EL (cell line): ENCODE measurements around the gene GMEB2.
A peak's percentile ranks its signal among the peaks of the same experiment; 100 is the strongest.
"Not testable (repeated sequence)": the region's sequence is repeated elsewhere in the genome, so short reads cannot be mapped to it uniquely, and the experiment has no call there.

Source experiments
- DNase-seq: peaks from one replicate; pipeline ENCODE4 v3.0.0-alpha.2; 2016

GMEB2 gene

DNA sequence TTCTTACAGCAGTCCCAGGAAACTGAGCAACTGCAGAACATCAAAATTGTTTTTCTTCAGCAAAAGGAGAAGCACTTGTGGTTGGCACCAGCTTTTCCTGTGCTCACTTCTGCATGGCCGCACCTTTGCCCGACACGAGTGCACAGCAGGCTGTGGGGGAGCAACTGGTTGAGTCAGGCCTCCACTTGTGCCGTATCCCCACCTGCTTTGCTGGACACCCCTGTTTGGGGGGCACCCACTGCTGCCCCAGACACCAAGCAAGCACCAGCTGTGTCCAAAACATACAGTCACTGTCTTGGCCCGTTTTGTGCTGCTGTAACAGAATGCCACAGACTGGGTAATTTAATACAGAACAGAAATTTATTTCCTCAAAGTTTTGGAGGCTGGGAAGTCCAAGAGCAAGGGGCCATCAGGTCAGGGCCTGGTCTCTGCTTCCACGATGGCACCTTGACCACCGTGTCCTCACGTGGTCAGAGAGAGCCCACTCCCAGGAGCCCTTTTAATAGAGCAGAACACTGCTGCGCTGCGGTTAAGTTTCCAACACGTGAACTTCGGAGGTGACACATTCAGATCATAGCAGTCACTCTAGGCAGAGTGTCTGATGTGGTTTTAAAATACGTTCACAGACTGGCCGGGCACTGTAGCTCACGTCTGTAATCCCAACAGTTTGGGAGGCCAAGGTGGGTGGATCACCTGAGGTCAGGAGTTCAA is 8.7 kb upstream of the GMEB2 start:
- no peak for DNase-seq

DNA sequence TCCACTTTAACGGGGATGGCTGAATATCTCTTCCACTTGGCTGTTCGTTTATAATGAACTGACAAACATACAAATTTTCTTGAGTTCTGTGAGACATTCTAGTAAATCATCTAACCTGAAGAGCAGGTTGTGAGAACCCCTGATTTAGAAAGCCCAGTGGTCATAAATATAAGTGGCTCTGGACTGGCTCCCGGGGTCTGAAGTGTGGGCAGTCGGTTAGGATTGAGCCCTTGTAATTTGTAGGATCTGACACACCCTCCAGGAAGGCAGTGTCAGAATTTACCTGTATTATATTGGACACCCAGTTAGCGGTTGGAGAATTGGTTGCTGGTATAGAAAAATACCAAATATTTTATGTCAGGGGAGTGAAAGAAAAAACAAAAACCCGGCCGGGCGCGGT is 6.8 kb upstream of the GMEB2 start:
- DNase-seq = no peak

DNA sequence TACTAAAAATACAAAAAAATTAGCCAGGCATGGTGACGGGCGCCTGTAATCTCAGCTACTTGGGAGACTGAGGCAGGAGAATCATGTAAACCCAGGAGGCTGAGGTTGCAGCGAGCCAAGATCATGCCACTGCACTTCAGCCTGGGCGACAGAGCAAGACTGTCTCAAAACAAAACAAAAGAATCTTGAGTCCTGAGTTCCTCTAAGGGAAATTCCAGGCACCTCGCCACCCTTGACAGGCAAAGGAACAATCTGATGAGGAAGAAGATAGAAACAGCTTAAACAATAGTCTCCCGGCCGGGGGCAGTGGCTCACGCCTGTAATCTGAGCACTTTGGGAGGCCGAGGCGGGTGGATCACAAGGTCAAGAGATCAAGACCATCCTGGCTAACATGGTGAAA is 4.5 kb upstream of the GMEB2 start:
- not testable (repeated sequence) for DNase-seq

DNA sequence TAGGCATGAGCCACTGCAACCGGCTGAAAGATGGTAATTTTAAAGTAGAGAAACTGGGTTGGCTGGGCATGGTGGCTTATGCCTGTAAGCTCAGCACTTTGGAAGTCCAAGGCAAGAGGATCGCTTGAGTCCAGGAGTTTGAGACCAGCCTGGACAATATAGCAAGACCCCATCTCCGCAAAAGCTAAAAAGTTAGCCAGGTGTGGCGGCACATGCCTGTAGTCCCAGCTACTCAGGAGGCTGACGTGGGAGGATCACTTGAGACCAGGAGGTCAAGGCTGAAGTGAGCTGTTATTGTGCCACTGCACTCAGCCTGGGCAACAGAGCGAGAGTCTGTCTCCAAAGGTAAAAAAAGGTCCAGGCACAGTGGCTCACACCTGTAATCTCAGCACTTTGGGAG is 4.1 kb upstream of the GMEB2 start:
- DNase-seq = not testable (repeated sequence)

DNA sequence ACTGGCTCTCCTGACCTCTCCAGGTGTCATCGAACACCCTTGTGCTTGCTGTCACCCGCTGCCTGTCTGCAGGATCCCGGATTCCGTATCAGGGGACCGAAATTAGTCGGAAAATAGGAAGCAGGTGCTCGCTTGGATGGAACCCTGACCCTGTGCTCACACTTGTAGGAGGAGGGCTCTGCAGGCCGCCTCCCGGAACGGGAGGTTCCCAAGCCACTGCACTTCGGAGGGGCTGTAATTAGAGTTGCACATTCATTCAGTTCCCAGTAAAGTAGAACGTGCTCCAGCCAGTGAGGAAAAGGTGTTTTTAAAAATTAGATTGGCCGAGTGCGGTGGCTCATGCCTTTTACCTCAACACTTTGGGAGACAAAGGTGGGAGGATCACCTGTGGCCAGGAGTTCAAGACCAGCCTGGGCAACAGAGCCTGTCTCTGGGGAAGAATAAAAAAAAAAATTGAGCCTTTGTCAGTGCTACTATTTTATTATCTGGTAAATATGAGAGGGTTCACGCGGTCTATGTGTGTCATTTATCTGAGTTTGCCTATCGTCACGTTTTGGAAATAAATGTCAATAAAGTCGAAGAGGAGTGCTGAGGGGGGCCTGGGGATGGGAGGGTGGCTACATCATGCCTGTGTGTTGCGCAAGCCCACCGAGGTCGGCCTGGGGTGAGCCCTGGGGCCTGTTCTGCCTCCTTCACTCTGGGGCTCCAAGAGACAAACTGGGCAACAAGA is 1.5 kb upstream of the GMEB2 start:
- DNase-seq = peak; percentile 74

DNA sequence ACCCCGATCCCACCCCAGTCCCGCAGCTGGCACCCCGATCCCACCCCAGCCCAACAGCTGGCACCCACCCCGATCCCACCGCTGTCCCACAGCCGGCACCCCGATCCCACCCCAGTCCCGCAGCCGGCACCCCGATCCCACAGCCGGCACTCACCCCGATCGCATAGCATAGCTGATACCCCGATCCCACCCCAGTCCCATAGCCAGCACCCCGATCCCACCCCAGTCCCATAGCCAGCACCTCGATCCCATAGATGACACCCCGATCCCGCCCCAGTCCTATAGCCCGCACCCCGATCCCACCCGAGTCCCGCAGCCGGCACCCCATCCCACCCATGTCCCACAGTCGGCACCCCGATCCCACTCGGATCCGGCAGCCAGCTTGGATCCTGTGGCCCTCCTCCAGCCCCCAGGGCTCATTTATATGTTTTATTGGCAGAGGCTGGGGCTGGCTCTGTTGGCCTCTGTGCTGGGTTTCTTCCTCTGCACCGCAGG is 897 bp upstream of the GMEB2 start:
- no peak for DNase-seq

DNA sequence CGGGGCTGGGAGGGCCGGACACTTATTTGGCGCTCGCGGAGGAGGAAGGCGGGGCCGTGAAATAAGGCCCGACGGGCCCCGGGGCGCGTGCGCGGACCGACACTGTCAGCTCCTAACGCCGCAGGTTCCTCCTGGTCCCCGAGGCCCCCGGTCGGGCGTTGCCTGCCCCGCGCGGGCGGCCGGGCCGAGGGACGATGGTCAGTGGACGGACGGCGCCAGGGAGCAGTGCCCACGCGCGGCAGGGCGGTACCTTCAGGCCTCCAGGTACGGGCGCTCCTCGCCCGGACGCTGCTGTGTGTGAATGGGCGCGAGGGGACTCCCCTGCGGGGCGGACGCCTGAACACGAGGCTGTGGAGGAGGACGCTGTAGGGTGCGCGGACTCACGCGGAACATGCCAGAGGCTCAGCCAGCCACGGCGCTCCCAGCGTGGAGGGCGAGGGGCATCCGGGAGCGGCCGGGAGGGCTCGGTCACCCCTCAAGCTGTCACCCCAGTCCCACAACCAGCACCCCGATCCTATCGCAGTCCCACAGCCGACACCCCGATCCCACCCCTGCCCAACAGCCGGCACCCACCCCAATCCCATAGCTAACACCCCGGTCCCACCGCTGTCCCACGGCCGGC is 339 bp upstream of the GMEB2 start:
- peak; percentile 94 for DNase-seq

DNA sequence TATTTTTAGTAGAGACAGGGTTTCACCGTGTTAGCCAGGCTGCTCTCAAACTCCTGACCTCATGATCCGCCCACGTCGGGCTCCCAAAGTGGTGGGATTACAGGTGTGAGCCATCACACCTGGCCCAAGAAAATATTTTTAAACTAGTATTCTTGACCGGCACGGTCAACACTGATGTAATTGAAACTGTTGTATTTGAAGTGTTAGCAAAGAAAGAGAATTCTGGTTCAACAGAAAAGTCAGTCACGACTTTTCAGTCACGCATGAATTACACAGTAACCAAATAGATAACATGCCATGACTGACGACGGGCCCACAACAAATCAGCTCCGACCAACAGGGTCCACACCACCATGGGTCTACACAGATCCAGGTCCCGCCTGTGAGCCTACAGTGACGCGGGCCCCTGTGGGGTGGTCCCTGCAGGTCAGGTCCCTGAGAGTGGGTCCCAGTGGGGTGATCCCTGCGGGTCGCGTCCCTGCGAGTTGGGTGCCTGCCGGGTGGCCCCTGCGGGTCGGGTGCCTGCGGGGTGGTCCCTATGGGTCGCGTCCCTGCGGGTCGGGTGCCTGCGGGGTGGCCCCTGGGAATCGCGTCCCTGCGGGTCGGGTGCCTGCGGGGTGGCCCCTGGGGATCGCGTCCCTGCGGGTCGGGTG is 1.0 kb downstream of the GMEB2 start:
- peak; percentile 25 for DNase-seq

DNA sequence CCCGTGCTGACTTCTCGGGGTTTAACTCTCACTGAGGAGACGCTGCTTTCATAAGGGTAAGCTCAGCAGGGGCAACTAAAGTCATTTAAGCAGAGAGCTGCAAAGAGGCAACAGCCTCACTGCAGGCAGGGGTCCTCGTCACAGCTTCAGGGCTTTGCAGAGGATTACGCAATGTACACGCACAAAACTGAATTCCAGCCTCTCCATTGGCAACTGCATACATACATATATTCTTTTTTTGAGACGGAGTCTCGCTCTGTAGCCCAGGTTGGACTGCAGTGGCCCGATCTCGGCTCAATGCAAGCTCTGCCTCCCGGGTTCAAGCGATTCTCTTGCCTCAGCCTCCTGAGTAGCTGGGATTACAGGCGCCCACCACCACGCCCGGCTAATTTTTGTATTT is 2.4 kb downstream of the GMEB2 start:
- peak; percentile 18 for DNase-seq

DNA sequence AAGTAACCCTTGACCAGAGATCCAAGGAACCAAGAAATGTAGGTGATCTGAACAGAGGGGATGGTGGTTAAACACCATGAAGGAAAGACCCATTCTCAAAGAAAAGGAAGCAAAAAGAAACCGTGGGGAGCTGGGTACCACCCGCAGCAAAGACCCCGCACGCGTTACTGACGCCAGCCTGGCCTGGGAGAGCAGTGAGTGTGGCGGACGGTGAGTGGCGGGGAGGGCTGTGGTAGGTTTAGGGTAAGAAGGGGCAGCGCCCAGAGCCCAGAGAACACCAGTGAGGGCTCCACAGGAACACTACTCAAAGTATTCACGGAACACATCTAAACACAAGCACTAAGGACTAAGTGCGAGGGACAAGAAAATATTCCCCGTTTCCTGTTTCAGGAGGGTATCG is 4.2 kb downstream of the GMEB2 start:
- DNase-seq = no peak

DNA sequence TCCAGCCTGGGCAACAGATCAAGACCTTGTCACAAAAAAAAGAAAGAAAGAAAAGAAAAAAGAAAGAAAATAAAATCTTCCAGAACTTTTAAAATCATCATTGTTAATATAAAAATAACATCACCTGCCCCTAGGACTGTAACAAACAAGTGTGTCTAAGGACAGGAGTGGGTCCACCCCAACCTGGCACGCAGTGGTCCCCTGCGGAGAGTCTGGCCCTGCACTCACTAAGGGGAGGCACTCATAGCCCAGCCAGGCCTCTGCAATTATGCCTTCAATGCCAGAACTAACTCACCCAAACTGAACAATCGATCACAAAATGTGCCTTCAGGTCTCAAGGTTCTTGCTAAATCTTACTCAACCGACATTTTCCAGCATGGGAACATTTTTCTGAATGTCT is 4.8 kb downstream of the GMEB2 start:
- DNase-seq = no peak

DNA sequence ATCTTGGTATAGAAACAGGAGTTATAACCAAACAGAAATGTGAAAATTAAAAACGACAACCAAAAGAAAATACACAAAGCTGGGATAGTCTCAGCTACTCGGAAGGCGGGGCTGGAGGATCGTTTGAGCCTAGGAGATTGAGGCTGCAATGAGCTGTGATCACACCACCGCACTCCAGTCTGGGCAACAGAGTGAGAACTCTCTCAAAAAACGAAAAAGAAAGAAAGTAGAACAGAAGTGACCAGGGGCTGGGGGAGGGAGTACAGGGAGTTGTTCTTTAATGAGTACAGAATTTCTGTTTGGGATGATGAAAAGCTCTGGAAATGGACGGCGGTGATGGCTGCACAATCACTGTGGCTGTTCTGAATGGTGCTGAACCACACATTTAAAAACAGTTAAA is 5.9 kb downstream of the GMEB2 start:
- no peak for DNase-seq

DNA sequence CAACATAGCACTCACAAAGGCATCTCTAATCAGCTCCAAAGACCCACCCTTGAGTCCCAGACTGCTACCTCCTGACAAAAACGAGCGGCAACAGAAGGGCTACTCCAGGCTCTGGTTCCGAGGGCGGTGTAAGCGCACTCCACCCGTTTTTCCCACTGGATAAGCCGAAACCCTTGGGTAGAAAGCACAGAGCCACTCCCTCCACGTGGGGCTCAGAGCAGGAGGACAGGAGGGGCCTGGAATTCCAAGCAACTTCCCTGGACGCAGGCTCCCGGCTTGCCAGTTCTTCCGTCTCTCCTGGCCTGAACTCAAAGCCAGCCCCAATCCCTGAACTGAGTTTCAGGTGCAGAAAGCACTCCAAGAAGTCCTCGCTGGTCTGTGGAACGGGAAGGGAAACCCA is 7.4 kb downstream of the GMEB2 start:
- no peak for DNase-seq

DNA sequence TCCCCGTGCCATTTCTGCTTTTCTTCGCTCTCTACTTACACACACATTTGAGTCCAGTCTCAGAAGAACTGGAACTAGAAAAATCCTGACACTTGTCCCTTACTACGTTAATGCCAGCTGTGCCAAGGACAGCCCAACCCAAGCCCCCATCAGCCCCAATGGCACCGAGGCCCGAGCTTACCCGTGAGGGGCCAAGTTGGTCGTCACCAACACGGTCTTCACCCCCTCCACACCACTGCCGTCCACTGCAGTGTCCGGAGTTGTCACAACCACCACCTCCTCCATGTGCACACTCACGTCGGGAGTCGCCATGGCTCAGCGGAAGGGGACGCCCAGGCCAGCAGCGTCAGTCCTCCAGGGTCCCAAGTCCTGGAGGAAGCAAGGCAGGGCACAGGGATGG is 7.8 kb downstream of the GMEB2 start:
- no peak for DNase-seq

DNA sequence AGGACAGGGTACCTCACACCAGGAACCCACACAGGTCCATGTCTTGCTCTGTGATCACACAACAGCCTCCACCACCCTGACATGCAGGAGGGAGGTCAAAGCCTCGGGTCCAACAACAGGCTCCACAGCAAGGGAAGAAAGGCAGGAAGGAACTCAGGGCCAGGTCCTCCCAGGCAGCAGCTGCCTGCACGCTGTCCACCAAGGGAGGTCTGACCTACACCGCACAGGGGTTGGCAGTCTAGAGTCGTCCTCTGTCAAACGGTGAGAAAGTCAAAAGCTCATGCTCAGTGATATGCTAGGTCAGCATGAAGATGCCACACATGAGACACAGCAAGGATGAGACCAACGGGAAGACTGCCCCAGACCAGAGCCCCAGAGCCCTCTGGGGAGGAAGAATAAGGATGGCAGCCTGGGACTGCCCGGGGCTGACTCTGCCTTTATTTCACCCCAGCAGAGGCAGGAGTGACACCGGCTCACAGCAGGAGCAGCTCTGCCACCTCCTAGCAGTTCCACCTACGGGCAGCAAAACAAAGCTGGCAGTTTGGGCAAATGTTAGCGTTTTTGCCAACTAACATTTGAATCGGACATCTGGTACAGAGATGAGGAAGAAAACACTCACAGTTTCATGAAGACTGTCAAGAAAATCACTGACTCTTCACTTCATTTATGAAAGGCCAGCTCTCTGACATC is 8.5 kb downstream of the GMEB2 start:
- no peak for DNase-seq

DNA sequence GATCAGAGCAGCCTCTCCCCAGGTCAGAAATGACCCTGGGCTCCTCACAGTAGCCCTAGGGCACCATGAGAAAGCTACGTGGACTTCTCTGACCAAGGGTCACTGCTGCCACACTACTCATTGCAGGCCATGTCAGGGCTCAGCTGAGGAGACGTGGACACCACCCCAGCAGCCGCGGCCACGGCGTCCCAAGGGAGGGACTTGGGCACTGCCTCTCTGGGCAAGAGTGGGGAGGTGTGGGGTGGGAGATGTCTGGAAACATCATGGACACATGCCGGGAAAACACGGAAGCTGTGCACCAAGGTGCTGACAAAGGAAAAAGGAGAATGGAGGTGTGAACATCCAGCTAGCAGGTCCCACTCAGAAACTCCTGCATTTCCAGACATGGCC is 9.0 kb downstream of the GMEB2 start:
- DNase-seq = no peak

DNA sequence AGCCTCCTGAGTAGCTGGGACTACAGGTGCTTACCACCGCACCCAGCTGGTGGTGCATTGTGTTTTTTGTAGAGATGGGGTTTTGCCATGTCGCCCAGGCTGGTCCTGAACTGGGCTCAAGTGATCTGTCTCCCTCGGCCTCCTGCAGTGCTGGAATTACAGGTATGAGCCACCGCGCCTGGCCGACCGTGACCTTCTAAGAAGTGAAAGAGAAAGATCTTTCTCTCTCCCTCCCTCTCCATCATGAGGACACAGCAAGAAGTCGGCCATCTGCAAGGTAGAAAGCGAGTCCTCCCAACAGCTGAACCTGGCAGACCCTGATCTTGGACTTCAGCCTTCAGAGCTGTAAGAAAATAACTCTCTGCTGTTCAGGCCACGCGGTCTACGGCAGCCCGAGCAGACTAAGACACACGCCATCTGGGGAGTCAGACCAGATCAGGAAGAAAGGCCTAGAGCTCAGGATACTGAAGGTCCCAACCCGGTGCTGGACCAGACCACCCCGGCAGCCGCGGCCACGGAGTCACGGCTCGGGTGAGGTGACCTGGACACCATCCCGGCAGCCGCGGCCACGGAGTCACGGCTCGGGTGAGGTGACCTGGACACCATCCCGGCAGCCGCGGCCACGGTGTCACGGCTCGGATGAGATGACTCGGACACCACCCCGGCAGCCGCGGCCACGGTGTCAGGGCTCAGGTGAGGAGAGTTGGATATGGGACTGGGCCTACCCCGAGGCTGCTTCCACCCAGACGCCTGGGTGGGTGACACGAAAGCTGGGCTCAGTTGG is 9.6 kb downstream of the GMEB2 start:
- no peak for DNase-seq

DNA sequence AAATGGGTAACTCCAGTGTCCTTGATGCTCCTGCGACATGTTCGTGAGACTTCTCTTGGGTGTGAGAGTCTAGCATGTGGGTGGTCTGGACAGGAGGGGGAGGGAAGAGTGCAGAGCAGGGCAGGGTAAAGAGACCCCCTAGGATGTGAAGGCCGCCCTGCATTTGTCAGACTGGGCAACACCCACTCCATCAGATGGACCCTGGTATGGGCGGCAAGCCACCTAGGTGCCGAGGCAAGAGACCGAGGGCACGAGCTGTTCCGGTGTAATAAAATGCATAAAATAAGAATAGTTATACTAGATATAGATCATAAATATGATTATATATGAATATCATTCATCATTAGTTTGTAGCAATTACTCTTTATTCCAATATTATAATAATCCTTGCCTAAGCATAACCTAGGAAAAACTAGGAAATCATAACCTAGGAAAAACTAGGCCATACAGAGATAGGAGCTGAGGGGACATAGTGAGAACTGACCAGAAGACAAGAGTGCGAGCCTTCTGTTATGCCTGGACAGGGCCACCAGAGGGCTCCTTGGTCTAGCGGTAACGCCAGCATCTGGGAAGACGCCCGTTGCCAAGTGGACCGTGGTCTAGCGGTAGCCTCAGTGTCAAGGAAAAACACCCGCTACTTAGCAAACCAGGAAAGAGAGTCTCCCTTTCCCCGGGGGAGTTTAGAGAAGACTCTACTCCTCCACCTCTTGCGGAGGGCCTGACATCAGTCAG is 12.9 kb downstream of the GMEB2 start:
- not testable (repeated sequence) for DNase-seq

DNA sequence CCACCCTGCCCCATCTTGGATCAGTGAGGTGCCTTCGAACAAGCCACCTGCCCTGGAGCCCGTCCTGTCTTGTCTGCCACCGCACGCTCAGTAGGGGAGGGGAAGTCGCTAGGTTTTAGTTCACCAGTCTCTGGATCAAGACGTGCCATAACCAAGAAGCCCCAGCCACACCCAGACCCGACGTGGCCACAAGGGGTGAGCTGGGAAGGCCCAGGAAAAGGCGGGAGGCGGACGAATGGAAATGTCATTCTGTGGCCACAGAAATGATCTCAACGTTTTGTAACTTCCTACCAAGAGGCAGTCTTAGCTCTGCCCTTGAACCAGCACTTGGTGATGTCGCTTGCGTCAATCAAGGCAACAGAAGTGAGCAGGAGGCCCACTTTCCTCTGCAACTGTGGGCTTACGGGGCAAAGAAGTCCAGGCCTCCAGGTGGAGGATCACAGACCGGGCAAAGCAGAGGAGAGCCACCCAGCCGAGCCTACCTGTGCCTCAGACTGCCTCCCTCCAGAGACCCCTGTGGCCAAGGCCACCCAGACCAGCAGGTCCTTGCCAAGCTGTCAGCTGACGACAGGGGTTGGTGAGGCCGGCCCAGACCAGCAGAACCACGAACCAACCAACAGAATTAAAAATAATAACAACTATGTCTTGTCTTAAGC is 14.5 kb downstream of the GMEB2 start:
- DNase-seq = no peak

DNA sequence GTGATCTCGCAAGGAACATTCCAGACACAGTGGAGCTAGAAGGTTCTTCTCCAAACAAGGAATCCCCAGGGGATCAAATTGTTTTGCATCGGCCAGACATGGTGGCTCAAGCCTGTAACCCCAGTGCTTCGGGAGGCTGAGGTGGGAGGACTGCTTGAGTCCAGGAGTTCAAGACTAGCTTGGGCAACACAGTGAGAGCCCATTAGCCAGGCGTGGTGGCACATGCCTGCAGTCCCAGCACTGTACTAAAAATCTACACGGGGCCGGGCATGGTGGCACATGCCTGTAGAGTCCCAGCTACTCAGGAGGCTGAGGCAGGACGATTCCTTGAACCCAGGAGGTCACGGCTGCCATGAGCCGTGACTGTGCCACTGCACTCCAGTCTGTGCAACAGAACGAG is 15.3 kb downstream of the GMEB2 start:
- no peak for DNase-seq
